HG03432 (cell line): ENCODE data around the gene SKA2.
A peak's percentile ranks its signal among the peaks of the same experiment; 100 is the strongest.
"Not testable (repeated sequence)": the region's sequence is repeated elsewhere in the genome, so short reads cannot be mapped to it uniquely, and the experiment has no call there.

Source experiments
- ATAC-seq: cut with Tn5 transposase; IDR thresholded peaks from one replicate; pipeline ENCODE4 v1.9.1; 2021; ENCODE audit warnings: mild to moderate bottlenecking, moderate library complexity; ENCODE audit not compliant: unreplicated experiment

SKA2 gene

DNA sequence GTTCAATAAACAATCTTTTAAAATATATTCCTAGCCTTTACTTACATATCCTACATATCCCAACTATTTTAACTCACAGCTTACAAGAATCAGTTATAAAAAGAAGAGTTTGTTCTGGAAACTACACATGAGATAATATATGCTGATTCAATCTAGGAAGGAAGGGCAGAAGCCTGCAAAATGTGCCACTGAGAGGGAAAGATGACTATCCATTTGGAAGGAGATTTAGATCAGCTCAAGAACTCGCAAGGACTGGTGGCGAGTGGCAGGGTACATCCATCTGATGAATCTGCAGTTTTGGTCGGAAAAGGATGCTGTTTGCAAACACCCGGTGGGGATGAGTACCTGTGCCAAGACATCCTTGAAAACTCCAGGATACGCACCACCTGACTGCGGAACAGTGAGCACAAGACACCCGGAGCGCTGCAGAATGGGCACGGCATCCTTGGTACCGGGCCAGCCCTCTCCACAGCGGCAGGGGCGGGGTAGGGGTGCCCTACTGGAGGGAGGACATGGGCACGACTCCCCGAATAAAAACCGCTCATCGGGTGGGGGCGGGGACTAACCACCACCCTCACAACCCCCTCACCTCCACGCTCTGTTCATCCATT, 49.0 kb downstream of the SKA2 start:
- peak; percentile 31 for ATAC-seq

GRCh38 chr17:59101178-59101577, 53.8 kb downstream of the SKA2 start:
- ATAC-seq, result no peak

DNA sequence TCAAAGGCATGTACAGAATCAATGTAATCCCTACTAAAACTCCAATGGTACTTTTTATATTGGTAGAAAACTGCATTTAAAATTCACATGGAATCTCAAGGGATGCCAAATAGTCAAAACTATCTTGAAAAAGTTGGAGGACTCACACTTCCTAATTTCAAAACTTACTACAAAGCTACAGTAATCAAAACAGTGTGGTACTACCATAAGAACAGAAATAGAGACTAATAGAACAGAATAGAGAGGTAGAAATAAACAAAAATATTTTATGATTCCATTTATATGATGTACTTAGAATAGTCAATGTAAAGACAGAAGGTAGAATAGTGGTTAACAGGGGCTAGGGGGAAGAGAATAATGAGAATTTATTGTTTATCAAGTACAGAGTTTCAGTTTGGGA, 57.1 kb downstream of the SKA2 start:
- ATAC-seq, result no peak

DNA sequence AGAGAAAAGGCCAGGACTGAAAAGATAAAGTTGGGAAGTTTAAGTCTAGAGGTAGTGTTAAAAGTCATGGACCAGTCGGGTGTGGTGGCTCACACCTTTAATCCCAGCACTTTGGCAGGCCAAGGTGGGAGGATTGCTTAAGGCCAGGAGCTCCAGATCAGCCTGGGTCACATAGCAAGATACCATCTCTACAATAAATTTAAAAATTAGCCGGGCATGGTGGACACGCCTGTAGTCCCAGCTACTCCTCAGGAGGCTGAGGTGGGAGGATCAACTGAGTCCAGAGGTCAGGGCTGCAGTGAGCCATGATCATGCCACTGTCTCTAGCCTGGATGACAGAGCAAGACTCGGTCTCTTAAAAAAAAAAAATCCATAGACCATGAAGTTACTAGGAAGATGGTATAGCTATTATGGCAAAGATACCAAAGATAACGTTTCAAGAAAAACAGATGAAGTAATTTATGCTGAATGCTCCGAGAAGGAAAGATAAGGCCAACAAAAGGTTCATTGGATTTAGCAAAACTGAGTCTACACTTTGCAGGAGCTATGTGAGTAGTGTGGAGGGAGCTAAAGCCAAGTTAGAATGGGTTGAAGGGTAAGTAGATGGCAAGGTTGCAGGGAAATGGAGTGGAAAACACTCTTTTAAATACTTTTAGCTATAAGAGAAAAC, 60.0 kb downstream of the SKA2 start:
- ATAC-seq, result no peak

GRCh38 chr17:59093702-59094231, 61.2 kb downstream of the SKA2 start:
- ATAC-seq, result no peak

DNA sequence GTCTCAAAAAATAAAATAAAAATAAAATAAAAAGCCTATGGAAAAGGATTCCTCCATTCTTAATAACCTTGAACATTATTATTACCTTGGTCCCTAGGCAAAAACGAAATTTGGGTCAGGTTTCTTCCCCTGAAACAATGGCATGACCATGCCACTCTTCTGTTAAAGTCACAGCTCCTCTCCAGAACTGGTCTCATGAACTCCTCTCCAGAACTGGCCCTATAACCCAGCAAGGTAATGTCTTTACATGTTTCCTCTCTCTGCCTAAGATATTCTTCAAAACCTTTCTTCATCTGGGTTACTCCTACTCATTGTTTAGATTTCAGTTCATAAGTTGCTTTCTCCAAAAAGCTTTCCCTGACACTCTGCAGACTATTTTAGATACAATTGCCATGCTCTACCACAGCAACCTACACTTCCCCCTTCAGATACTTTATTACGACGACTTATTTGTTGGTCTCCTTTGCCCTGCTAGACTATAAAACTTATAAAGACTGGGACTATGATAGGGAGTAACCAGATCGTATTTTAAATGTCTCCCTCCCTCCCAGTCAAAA, 61.8 kb downstream of the SKA2 start:
- ATAC-seq, result no peak

GRCh38 chr17:59090593-59090992, 64.4 kb downstream of the SKA2 start:
- ATAC-seq, result not testable (repeated sequence)

DNA sequence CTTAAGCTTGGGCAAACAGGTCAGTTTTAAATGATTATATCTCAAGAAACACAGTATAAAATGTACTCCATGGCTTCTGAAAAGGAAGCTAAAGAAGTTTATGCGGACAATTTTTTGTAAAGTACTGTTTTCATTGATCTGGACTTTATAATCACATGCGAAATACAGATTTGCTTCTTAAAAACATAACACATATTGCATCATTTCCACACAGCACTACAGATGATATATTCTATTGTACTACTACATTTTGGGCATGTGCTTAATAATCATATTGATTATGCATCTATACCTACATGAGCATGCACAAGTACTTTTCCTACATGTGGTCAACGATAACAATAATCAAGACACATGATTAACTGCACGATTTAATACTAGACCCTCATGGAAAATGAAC, 70.8 kb downstream of the SKA2 start:
- no peak for ATAC-seq

GRCh38 chr17:59074494-59074893, 80.5 kb downstream of the SKA2 start:
- ATAC-seq, result no peak

GRCh38 chr17:59073972-59074371, 81.0 kb downstream of the SKA2 start:
- ATAC-seq, result no peak

DNA sequence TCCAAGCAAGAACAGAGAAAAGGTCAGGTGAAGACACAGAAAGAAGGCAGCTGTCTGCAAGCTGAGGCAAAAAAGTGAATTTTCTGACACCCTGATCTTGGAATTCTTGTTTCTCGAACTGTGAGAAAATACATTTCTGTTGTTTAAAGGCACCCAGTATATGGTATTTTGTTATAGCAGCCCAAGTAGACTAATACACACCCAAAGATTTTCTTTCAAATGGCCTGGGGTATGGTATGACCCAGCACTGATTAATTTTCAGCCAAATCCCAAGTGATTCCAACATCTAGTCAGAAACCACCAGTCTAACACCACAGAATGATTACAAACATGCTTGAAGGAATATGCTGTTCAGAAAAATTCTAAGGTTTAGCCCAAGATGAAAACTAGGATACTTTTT, 85.1 kb downstream of the SKA2 start:
- ATAC-seq, result no peak

- ATAC-seq, result peak; percentile 49
These were observed 87.2 kb downstream of the SKA2 start for GRCh38 chr17:59067756-59068155.

DNA sequence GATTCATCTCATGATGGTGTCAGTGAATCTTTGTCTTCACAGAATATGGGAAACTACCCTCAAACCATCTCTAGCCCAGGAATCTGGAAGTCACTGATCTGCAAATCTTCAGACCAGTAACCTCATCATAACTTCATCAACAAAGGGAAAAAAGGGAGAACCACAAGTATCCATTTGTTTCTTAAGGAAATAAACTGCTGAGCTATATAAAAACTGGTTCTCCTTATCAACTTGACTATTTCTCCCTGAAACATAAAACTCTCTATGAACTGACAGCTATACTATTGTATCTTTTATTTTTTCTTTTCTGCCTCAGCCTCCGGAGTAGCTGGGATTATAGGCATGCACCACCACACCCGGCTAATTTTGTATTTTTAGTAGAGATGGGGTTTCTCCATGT, 87.6 kb downstream of the SKA2 start:
- ATAC-seq, result no peak

DNA sequence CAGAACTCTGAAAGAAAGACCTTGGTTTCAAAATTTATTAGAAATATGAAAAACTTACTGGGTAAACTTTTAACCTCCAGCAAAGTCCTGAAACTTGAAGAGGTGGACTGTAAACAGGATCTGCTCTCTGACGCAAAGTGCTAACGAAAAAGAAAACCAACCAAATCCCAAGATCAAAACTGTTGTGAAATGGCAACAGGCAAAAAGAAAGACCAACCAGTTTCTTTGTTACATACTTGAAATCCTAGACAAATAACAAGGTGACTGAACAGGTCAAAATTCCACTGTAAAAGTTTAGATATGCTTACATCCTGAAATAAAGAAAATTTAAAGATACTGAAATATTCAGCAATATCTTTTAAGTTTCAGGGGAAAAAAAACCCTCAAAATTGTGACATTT, 92.5 kb downstream of the SKA2 start:
- no peak for ATAC-seq
